ENCODE measurements around the gene CAPZB.

Gene CAPZB

DNA sequence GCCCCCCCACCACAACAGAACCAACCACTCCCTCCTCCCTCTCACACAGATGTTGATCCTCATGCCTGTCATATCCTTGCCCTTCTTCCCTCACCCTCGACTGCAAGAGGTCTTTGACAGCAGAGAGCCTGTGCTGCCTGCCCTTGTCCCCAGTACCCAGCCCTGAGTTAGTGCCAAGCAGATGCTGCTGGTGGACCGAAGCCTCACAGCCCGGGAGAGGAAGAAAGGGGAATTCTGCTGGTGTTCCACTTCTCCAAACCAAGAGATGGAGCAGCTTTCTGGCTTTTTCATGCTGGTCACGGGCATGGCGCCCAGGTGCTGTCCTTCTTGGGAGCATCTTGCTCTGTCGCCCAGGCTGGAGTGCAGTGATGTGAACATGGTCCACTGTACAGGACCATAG lies 104.1 kb downstream of the CAPZB start:
- no peak for DNase-seq

DNA sequence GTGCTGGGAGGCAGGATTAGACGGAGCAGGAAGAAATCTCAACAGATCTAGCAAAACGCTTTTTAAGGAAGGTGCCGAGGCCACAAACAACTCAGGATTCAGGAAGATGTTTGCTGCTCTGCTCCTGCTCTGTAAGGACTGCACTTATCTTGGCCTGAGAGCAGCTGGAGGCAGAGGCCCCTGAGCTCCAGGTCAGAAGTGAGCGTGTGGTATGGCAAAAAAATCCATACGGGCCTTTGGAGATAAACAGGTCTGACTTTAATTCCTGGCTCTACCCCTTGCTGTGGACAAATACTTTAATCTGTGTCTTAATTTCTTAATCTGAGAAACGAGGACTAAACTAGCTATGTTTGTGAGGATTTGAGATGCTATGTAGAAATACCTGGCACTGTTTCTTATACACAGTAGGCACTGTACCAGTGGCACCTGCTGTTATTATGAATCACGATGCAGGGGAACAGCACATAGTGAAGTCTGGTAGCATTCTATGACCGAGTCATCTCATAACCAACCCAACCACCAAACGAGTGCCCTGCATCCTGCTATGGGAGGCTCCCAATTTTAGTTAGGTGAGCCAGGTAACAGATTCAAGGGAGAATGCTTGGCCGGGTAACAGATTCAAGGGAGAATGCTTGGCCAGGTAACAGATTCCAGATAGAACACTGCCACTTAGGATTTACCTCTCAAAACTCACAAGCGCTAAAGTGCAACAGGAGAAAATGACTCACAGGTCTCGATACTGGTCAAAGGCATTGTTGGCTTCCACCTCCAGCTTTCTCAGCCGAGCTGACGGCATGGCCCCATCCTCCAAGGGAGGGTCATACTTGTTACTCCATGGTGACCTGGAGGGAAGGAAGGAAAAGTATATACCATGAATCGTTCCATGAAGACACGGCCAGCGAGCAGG lies 107.3 kb downstream of the CAPZB start:
- no peak for DNase-seq

GRCh38 chr1:19376428-19377372 lies 108.6 kb downstream of the CAPZB start:
- DNase-seq = no peak

DNA sequence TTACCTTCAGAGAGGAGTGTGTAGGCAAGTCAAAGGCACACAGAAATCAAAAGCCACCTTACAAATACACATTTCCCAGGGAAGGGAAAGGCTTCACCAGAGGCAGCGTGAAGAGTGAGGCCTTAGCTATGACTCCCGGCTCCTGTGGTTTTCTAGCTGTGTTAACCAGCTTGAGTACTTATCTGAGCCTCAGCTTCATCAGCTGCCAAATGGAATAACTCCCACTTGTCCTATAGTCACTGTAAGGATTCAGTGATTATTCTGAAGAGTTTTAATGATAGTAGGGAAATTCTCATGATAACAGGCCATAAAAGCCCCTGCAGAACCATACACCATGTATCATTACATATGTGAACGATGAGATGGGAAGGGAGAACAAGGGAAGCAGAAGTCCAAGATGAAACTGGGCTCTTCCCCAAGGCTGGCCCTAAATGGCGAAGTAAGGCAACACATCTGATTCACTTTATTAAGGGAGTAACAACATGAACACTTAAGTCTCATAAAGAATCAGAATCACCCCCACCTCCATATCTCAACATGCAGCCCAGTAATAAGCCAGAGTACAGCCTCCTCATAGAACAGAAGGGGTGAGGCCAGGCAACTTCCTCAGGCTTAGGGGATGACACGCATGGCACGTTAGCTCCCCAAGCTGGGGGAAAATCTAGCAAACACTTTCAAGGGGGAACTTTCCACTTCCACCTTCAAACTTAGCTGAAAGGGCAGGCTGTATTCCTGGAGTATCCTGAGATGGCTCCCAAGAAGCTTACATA lies 109.5 kb downstream of the CAPZB start:
- no peak for DNase-seq

DNA sequence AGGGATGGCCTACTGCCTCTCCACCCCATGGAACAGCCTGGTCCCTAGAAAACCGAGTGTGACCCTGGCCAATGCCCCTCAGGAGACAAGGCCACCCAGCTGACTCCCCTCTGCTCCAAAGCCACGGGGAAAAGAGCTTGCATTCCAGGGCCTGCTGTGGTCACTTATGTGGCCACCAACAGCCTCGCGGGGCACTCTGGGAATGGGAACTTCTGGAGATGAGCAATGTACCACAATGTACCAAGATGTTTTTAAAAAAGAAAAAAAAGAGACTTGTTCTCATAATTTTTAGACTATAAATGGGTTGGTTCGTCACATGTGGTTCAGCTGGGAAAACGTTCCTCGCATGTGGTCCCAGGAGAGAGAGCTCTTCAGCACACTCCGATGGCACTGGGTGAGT lies 110.4 kb downstream of the CAPZB start:
- no peak for DNase-seq

DNA sequence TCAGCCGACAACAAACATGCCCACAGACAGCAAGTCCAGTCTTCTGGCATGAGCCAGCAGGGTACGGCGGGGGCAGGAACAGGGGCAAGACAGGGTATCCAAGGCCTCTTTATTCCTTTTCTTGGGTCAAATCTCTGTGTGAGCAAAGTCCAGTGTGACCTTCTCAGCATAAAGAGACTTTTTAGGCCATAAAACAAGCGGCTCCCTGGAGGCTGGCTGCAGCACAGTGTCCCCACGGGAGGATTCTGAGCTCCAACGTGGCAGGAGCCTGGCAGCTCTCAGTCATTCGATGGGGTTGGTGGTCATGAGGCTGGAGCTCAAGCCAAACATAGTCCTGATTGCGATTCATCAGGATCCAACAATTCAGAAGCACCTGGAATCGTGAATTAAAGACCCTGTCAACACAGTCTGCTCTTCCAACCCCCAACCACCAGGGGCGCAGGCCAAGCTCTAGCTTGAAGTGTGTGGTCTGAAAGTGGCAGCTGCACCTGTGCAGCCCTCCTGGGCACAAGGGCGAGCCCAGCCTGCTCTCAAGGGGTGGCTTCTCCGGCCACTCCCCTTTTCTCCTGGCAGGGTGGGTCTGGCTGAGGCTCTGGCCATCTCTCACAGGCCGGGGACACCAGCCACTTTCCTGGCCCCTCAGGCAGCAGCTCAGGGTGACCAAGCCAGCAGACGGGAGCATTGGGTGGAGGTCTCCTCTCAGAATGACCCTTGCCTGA lies 111.1 kb downstream of the CAPZB start:
- DNase-seq = peak; percentile 7

GRCh38 chr1:19373211-19374082 lies 111.9 kb downstream of the CAPZB start:
- DNase-seq = no peak

DNA sequence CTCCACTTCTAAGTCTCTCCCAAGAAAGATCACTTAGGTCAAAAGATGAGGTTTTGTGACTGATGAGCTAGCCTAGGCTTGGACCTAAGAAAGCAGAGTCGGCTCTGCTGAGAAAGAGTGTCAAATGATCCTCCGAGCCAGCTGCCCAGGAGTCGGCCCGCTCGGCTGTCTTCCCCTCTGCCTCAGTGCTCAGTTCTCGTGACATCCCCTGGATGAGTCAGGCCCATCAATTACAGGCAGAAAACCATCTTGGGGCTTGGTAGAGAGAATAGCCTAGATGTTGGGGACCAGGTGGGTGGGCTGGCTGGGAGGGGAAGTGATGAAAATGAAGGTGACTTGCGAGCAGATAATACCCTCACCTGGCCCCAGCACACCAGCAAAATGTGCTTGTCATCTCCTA lies 112.7 kb downstream of the CAPZB start:
- no peak for DNase-seq

DNA sequence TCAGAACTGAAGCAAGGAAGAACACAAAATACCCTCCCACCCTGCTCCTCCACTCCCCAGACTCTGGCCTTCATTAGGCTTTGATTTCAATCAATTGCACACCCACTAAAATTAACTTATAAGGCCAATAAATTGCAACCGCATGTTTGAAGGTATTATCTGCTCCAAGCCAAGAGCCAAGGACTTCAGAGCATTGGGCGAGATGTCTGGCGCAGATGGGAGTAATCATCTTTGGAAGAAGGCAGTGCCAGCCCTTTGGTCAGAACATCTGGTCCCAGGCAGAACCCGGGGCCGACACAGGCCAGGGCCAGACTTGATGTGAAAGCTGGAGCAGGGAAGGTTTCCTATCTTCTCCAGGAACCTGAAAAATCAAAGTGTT lies 113.2 kb downstream of the CAPZB start:
- no peak for DNase-seq

DNA sequence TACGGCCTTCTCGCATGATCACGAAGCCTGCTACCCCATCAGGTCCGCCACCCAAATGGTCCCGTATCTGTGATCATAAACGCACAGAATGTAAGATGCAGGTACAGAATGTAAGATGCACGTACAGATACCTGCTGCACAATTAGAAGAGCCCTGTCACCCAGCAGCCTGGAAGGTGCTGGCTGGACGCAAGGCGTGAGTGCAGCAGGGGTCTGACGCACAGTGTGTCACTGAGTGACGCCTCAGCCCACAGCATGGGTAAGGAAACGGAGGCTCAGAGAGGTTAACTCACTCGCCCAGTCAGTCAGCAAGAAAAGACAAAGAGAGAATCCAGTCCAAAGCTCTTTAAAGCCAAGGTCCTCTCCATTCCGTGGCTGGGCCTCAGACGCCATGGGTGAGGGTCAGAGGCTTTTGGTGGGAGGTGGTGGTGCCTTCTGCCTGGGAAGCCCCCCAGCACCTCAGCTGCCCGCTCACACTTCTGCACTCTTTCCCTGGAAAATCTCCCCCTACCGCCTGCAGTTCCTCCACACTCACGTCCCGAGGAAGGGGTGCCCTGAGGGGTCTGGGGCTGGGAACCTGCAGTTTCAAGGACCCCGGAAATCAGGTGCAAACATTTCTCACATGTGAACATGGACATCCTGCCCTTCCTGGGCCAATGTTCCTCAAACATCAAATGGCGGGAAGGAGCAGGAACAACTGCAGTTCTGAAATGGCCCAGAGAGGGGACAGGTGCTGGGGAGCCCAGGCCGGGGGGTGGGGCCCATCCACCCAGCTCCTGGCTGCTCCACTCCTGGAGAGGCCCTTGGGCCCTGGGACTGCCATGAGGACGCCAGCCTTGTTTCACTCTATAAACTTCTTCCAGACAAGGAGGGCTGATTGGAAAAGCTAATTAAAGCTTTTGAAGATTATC lies 113.9 kb downstream of the CAPZB start:
- DNase-seq = no peak

DNA sequence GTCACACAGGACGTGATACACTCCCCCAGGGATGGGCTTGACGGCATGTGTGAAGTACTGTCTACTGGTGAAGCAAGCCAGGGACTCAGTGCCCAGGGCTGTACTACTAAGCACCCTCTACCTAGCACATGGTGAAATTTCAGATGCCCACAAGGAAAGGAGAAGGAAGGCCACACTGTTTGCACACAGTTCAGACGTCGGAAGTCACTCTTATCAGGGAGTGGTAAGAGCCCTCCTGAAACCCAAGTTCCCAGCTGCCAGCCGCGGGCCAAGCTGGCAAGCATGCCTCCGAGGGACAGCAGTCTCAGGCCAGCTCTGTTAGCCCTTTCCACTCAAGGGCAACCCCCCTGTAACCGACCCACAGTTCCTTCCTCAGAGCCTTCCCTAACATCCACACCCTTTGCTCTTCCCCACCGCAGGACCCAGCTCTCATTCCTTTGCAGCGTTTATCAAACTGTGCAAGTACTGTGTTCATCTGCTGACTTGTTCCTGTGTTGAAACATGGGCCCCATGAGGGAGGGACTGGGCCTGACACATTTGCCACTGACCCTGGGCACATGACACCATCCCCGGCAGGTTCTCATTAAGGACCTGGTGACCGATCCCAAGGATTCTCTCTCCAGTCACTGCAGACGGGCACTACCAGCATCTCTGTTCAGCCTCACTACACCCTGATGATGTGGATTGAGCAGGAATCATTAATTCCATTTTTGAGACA lies 114.7 kb downstream of the CAPZB start:
- no peak for DNase-seq

- no peak for DNase-seq
Observed at GRCh38 chr1:19369396-19370090, 115.8 kb downstream of the CAPZB start.

DNA sequence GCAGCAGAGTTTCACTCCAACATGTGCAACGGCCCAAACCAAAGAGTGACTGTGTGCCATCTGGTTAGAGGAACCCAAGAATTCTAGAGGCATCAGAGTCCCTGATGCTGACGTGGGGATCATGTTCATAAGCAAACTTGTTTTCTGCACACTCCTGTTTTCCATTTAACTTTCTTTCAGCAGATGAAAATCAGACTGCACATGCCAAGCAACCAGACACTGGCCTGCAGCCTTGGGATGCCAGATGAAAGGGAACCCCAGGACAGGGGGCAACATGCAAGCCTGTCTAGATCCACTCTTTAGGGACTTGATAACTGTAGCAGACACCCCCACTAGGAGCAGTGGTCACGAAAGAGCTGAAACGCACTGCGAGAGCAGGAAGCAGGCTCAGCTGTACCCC lies 116.4 kb downstream of the CAPZB start:
- DNase-seq = no peak

DNA sequence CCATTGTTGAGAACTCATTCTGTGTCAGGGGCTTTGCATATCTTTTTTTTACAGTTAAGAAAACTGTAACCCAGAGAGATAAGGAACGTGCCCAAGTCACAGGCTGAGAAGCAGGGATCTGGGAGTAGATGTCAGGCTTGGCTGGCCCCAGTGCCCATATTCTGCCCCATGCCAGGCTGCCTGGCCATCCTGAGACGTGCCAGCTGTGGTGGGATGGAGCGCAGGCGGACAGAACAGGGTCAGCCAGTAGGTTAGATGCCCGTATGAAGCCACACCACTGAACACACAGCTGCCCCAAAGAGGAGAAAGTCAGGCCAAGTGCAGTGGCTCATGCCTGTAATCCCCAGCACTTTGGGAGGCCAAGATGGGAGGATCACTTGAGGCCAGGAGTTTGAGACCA lies 117.3 kb downstream of the CAPZB start:
- no peak for DNase-seq

- DNase-seq = no peak
Observed at GRCh38 chr1:19367584-19368041, 117.7 kb downstream of the CAPZB start.

- no peak for DNase-seq
Observed at GRCh38 chr1:19366599-19367536, 118.5 kb downstream of the CAPZB start.

GRCh38 chr1:19365721-19366120 lies 119.6 kb downstream of the CAPZB start:
- no peak for DNase-seq
